Measurements from ENCODE around the gene FCF1. TPM values are rescaled to one million over a fixed set of nuclear protein-coding genes. Genes with fewer than 3 reads are reported as not detected.

FCF1 gene
- total and polyA plus RNA-seq, 2 of the 13 experiments (the other 11 are each of a cell fraction or from before 2014, with no cell fraction given), result 31.0 to 44.4 TPM

DNA sequence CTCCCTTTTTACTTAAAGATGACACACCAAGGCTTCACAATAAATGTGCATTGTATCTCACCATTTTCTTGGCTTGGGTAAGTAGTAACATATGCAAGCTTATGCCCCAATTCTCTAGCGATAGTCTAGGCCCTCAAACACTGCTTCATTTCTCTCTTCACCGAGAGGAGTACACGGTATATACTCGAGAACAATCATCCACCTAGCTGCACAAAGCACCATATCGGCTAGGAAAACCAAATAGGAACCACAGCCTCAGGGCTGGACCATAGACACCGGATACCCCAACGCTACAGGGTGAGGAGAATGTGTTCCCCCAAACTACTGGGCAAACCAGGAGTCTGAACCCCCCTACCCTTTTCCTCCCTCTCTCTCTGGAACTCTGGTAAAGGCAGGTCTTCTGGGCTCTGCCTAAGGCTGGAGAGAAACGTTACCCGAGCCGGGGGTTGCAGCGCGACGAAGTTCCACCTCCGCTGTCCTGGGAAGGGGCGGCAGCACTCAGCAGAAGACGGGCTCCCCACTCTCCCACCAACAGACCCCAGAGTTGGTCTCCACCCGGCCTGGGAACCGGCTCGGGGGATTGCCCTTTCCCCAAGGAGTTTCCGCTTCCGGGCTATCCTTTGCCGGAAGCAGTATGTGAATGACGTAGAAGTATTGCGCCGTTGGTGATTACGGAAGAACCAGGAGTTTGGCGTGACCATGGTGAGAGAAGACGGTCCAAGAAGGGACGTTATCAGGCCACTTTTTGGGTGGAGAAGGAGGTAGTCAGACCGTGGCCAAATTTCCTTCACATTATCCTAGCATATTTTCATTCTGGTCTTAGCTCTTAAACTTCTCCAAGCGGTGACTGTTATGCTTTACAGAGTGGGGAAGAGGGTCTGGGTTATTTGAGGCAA lies at the start of gene FCF1, which contains the start of gene AREL1 (continued):
- TF ChIP-seq, protein P1, sequence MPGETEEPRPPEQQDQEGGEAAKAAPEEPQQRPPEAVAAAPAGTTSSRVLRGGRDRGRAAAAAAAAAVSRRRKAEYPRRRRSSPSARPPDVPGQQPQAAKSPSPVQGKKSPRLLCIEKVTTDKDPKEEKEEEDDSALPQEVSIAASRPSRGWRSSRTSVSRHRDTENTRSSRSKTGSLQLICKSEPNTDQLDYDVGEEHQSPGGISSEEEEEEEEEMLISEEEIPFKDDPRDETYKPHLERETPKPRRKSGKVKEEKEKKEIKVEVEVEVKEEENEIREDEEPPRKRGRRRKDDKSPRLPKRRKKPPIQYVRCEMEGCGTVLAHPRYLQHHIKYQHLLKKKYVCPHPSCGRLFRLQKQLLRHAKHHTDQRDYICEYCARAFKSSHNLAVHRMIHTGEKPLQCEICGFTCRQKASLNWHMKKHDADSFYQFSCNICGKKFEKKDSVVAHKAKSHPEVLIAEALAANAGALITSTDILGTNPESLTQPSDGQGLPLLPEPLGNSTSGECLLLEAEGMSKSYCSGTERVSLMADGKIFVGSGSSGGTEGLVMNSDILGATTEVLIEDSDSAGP (CRISPR knock-in tag; IDR thresholded peaks at IDR 0.05; ENCODE audit: borderline replicate concordance), result peak; percentile 71; the same call in 1 of the 2 replicates
- TF ChIP-seq TARDBP (CRISPR knock-in tag; IDR thresholded peaks at IDR 0.05) (peak; percentile 84), ZNF616 (CRISPR knock-in tag; IDR thresholded peaks at IDR 0.05; ENCODE audit: low read depth) (no peak), ZNF3 (CRISPR knock-in tag; IDR thresholded peaks at IDR 0.05) (no peak), ZNF335 (CRISPR knock-in tag; IDR thresholded peaks at IDR 0.05) (peak; percentile 29; the same call in 1 of the 2 replicates), CREB1 (IDR thresholded peaks at IDR 0.05) (peak; percentile 97), CREB1 (CRISPR knock-in tag; IDR thresholded peaks at IDR 0.05) (peak; percentile 100), ZNF333 (CRISPR knock-in tag; IDR thresholded peaks at IDR 0.05; ENCODE audit: borderline replicate concordance) (no peak), SOX5 (CRISPR knock-in tag; IDR thresholded peaks at IDR 0.05; ENCODE audit: borderline replicate concordance) (peak; percentile 48; the same call in 1 of the 2 replicates), GPN1 (CRISPR knock-in tag; IDR thresholded peaks at IDR 0.05; ENCODE audit: borderline replicate concordance) (no peak), ZNF572 (CRISPR knock-in tag; IDR thresholded peaks at IDR 0.05) (peak; percentile 87; the same call in 1 of the 2 replicates), SSRP1 (CRISPR knock-in tag; IDR thresholded peaks at IDR 0.05) (no peak), PLRG1 (conservative IDR thresholded peaks at IDR 0.05) (no peak), ZNF567 (CRISPR knock-in tag; IDR thresholded peaks at IDR 0.05; ENCODE audit: borderline replicate concordance) (0 out of 2 replicates have a peak, but pooled peaks have one; percentile 68)
- TF ChIP-seq, protein P2, sequence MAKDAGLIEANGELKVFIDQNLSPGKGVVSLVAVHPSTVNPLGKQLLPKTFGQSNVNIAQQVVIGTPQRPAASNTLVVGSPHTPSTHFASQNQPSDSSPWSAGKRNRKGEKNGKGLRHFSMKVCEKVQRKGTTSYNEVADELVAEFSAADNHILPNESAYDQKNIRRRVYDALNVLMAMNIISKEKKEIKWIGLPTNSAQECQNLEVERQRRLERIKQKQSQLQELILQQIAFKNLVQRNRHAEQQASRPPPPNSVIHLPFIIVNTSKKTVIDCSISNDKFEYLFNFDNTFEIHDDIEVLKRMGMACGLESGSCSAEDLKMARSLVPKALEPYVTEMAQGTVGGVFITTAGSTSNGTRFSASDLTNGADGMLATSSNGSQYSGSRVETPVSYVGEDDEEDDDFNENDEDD (CRISPR knock-in tag; IDR thresholded peaks at IDR 0.05; ENCODE audit: borderline replicate concordance), result no peak; the same call in 1 of the 2 replicates
- TF ChIP-seq, protein P3, sequence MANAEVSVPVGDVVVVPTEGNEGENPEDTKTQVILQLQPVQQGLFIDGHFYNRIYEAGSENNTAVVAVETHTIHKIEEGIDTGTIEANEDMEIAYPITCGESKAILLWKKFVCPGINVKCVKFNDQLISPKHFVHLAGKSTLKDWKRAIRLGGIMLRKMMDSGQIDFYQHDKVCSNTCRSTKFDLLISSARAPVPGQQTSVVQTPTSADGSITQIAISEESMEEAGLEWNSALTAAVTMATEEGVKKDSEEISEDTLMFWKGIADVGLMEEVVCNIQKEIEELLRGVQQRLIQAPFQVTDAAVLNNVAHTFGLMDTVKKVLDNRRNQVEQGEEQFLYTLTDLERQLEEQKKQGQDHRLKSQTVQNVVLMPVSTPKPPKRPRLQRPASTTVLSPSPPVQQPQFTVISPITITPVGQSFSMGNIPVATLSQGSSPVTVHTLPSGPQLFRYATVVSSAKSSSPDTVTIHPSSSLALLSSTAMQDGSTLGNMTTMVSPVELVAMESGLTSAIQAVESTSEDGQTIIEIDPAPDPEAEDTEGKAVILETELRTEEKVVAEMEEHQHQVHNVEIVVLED (CRISPR knock-in tag; IDR thresholded peaks at IDR 0.05; ENCODE audit: borderline replicate concordance), result peak; percentile 46; the same call in 1 of the 2 replicates
- TF ChIP-seq, protein P4, sequence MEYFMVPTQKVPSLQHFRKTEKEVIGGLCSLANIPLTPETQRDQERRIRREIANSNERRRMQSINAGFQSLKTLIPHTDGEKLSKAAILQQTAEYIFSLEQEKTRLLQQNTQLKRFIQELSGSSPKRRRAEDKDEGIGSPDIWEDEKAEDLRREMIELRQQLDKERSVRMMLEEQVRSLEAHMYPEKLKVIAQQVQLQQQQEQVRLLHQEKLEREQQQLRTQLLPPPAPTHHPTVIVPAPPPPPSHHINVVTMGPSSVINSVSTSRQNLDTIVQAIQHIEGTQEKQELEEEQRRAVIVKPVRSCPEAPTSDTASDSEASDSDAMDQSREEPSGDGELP (IDR thresholded peaks at IDR 0.05; ENCODE audit: borderline replicate concordance, low read depth), result peak; percentile 29; the same call in 1 of the 2 replicates
- TF ChIP-seq, protein P5, sequence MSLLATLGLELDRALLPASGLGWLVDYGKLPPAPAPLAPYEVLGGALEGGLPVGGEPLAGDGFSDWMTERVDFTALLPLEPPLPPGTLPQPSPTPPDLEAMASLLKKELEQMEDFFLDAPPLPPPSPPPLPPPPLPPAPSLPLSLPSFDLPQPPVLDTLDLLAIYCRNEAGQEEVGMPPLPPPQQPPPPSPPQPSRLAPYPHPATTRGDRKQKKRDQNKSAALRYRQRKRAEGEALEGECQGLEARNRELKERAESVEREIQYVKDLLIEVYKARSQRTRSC (CRISPR knock-in tag; IDR thresholded peaks at IDR 0.05; ENCODE audit: low read depth), result no peak
- TF ChIP-seq, protein P6, sequence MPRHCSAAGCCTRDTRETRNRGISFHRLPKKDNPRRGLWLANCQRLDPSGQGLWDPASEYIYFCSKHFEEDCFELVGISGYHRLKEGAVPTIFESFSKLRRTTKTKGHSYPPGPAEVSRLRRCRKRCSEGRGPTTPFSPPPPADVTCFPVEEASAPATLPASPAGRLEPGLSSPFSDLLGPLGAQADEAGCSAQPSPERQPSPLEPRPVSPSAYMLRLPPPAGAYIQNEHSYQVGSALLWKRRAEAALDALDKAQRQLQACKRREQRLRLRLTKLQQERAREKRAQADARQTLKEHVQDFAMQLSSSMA (CRISPR knock-in tag; IDR thresholded peaks at IDR 0.05), result peak; percentile 42; the same call in 1 of the 2 replicates
